Panc1 (cell line): ENCODE results near the gene FMN2. TPM values are rescaled to one million over a fixed set of nuclear protein-coding genes. Genes with fewer than 3 reads are reported as not detected.

Experiments
- ATAC-seq: fragments of 200-7000 bp; cut with Tn5 transposase; 2 replicates; pipeline ENCODE4 v1.9.1; 2020; ENCODE audit warnings: mild to moderate bottlenecking, moderate library complexity
- BruUV-seq: library from RNA; stranded (reverse); fragments of 400-500 nt; replicated peaks from 2 replicates; lab custom pipeline; 2021; lab: Mats Ljungman, UMichigan
- CTCF ChIA-PET: fragments of 300-600 bp; sonication (Branson Sonifier 250); formaldehyde crosslinking; loops from one replicate; lab custom pipeline; 2022; ENCODE audit warnings: antibody characterized with exemption; lab: Charles Lee
- POLR2A ChIA-PET: fragments of 300-600 bp; sonication (Branson Sonifier 250); formaldehyde crosslinking; loops from one replicate; lab custom pipeline; 2022; ENCODE audit warnings: antibody characterized with exemption; lab: Charles Lee
- DNase-seq: peaks from one replicate; pipeline ENCODE4 v3.0.0-alpha.2; 2010; ENCODE audit warnings: low read depth, low spot score
- H3K27ac ChIP-seq: 2 replicates; pipeline ENCODE4 v1.5.1; 2011; ENCODE audit warnings: mild to moderate bottlenecking, low read length, inconsistent platforms
- H3K27me3 ChIP-seq: fragments of 200-500 bp; sonication (Bioruptor generic); 2 replicates; pipeline ENCODE4 v1.6.0; 2014; ENCODE audit warnings: low read length, inconsistent platforms; ENCODE audit not compliant: control insufficient read depth, insufficient read depth
- H3K36me3 ChIP-seq: fragments of 200-500 bp; sonication (Bioruptor generic); 2 replicates; pipeline ENCODE4 v1.5.1; 2014; ENCODE audit warnings: inconsistent platforms, mild to moderate bottlenecking, low read length, moderate library complexity; ENCODE audit not compliant: control insufficient read depth, insufficient read depth
- H3K4me1 ChIP-seq: 2 replicates; pipeline ENCODE4 v1.5.1; 2011; ENCODE audit warnings: inconsistent platforms, mild to moderate bottlenecking, low read length, moderate library complexity; ENCODE audit not compliant: control insufficient read depth, insufficient read depth
- H3K4me3 ChIP-seq, 2 experiments: 2 replicates each; pipeline ENCODE4 v1.5.1; 2011 to 2012; ENCODE audit warnings: low read depth in 2 of 2, low read length in 2 of 2, mild to moderate bottlenecking in 2 of 2, inconsistent platforms in 1 of 2, moderate library complexity in 1 of 2
- H3K9me3 ChIP-seq: fragments of 200-500 bp; sonication (Bioruptor generic); 2 replicates; pipeline ENCODE4 v1.5.1; 2014; ENCODE audit warnings: low read depth, mild to moderate bottlenecking, inconsistent platforms, low read length, moderate library complexity; ENCODE audit not compliant: control insufficient read depth, insufficient read depth
- CTCF ChIP-seq: fragments of 450-650 bp; IDR thresholded peaks from 2 replicates; pipeline ENCODE4 v1.5.1; 2017; ENCODE audit warnings: mild to moderate bottlenecking
- POLR2AphosphoS5 ChIP-seq: IDR thresholded peaks from 2 replicates; pipeline ENCODE4 v1.6.1; 2012; ENCODE audit warnings: mild to moderate bottlenecking, low read depth, low read length, moderate library complexity
- REST ChIP-seq, 2 experiments: IDR thresholded peaks; 2 replicates each; pipeline ENCODE4 v1.6.1; 2011 to 2012; ENCODE audit warnings: low read depth in 2 of 2, control low read depth in 1 of 2, low read length in 1 of 2, mild to moderate bottlenecking in 1 of 2, moderate library complexity in 1 of 2; ENCODE audit not compliant: insufficient read depth in 1 of 2
- SIN3A ChIP-seq: IDR thresholded peaks from 2 replicates; pipeline ENCODE4 v1.6.1; 2012; ENCODE audit warnings: low read depth, mild to moderate bottlenecking, low read length, moderate library complexity, borderline replicate concordance; ENCODE audit not compliant: insufficient read depth
- TCF7L2 ChIP-seq: IDR thresholded peaks from 2 replicates; pipeline ENCODE4 v1.6.1; 2011; ENCODE audit warnings: mild to moderate bottlenecking, low read depth, low read length, inconsistent platforms
- in situ Hi-C: cut with HindIII; loops from 2 replicates; pipeline ENCODE4 v1.10.0; 2016; ENCODE audit warnings: low sequenced_read_pairs, low pct_unique_long_range_greater_than_20kb
- intact Hi-C: fragments of 100-400 bp; cut with micrococcal nuclease; formaldehyde crosslinking; loops from one replicate; pipeline ENCODE4 v1.10.0; 2022; ENCODE audit not compliant: unreplicated experiment
- total RNA-seq: library from RNA; stranded (reverse); gene quantifications from one replicate; pipeline ENCODE4 v1.2.1, GENCODE V29; 2021; ENCODE audit not compliant: unreplicated experiment

Gene FMN2
- total RNA-seq, 1 experiment from 2014 or later: 1.9 TPM

- in situ Hi-C loops (no loop called here), intact Hi-C loops (no loop called here)
- TF ChIP-seq TCF7L2 (no peak), SIN3A (no peak)
- DNase-seq (no peak), ATAC-seq (no peak)
- no peaks in the 10 kb centered on the region for H3K36me3 ChIP-seq
- H3K27ac ChIP-seq: no peak overlapping the region
- no peaks in the 10 kb centered on the region for H3K9me3 ChIP-seq
- no peaks in the 10 kb centered on the region for H3K27me3 ChIP-seq
- H3K4me3 ChIP-seq: no peak overlapping the region
- no TSS peak for BruUV-seq
- ChIA-PET POLR2A (no interaction called here), CTCF (interaction anchor here (0.6 kb wide), 1 partner anchor 48 kb away, joined by 11 read pairs; no protein-coding TSS in a partner anchor)
- H3K4me1 ChIP-seq: no peaks in the 10 kb centered on the region
Measured at GRCh38 chr1:240310226-240310925, 218.7 kb downstream of the FMN2 start.

GRCh38 chr1:240312872-240313271, 221.2 kb downstream of the FMN2 start:
- ATAC-seq (no peak), DNase-seq (no peak)
- Histone ChIP-seq H3K4me1 (no peaks in the 10 kb centered on the region), H3K27me3 (no peaks in the 10 kb centered on the region), H3K27ac (no peak overlapping the region), H3K36me3 (no peaks in the 10 kb centered on the region), H3K4me3 (no peak overlapping the region), H3K9me3 (no peaks in the 10 kb centered on the region)
- ChIA-PET CTCF (no interaction called here), POLR2A (no interaction called here)
- in situ Hi-C loops: no loop called here
- intact Hi-C loops: no loop called here
- TF ChIP-seq POLR2AphosphoS5 (no peak), CTCF (no peak), TCF7L2 (no peak), SIN3A (no peak), REST (IDR thresholded peaks at IDR 0.05; ENCODE audit: insufficient read depth in 1 of 2, low read depth in 2 of 2, low read length in 1 of 2) (no peak)
- no TSS peak for BruUV-seq
